ENCODE results near the gene C3orf38. TPM values are rescaled to one million over a fixed set of nuclear protein-coding genes. Genes with fewer than 3 reads are reported as not detected.

The C3orf38 gene
- total and polyA plus RNA-seq, 9 of the 15 experiments (the other 6 are each of a cell fraction or from before 2014, with no cell fraction given): 8.7 to 22.1 (median 16.2) TPM

DNA sequence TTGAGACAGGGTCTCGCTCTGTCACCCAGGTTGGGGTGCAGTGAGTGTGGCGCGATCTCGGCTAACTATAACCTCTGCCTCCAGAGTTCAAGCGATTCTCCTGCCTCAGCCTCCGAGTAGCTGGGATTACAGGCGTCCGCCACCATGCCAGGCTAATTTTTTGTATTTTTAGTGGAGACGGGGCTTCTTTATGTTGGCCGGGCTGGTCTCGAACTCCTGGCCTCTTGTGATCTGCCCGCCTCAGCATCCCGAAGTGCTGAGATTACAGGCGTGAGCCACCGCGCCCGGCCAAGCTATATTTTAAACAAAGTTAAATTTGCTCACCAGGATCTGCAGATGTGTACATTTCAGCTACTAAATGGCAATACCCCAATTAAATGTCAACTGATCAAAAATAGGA, 1.1 kb upstream of the C3orf38 start:
- ChIA-PET POLR2A (interaction anchor here (1.3 kb wide), 2 partner anchors 16 to 37 kb away, joined by 3 to 5 read pairs; no protein-coding TSS in a partner anchor), CTCF (ENCODE audit: low intra/inter-chr PET ratio) (no interaction called here)
- FAIRE-seq (no peak), DNase-seq (ENCODE audit: extremely low read depth in 1 of 4, low spot score in 3 of 4) (peak in 1 of 4 experiments; percentile 9), ATAC-seq (no peak)
- H3K9me3 ChIP-seq (replicated peaks; ENCODE audit: control insufficient read depth, insufficient read depth, low read depth, low read length): no peaks in the 10 kb centered on the region
- H3K9me1 ChIP-seq (ENCODE audit: control insufficient read depth, insufficient read depth, low read length): no peaks in the 10 kb centered on the region
- H3K9ac ChIP-seq (ENCODE audit: insufficient read depth in 1 of 2, low read depth in 2 of 2, low read length in 2 of 2): peak overlapping the region; percentile 91 to 96
- peaks cover 8% of the 10 kb centered on the region; the same call in 2 of the 3 replicates for H3K36me3 ChIP-seq (ENCODE audit: control insufficient read depth, insufficient read depth, low read length)
- peaks cover 5 to 8% of the 10 kb centered on the region in 2 experiments; a peak in 2 of 5 replicates for H3K4me1 ChIP-seq (replicated peaks in 1 of 2; ENCODE audit: control insufficient read depth in 2 of 2, insufficient read depth in 2 of 2, low read length in 2 of 2)
- peaks cover 74% of the 10 kb centered on the region for H3K79me2 ChIP-seq (ENCODE audit: control insufficient read depth, insufficient read depth, low read length)
- 2% methylated on average over 17 of the region's 17 CpGs for WGBS (ENCODE audit: insufficient coverage, low coverage, missing lambda C conversion rate)
- intact Hi-C loops (cut with micrococcal nuclease): loop anchor here (2.0 to 10.0 kb wide), 2 partner anchors 90 to 354 kb away; partner anchors contain the start of genes CGGBP1, HTR1F and ZNF654
- H3K4me2 ChIP-seq (ENCODE audit: insufficient read depth, low read length): peak overlapping the region; percentile 90
- H3K4me3 ChIP-seq: peak overlapping the region; percentile 93
- no peaks in the 10 kb centered on the region for H4K20me1 ChIP-seq (replicated peaks; ENCODE audit: control insufficient read depth, insufficient read depth, low read length)
- in situ Hi-C loops (cut with MboI): no loop called here
- peak overlapping the region; percentile 98 for H2AFZ ChIP-seq (ENCODE audit: low read depth, low read length)
- H3K27me3 ChIP-seq (ENCODE audit: control insufficient read depth in 2 of 2, insufficient read depth in 2 of 2, low read length in 2 of 2): no peaks in the 10 kb centered on the region
- no TSS peak for BruUV-seq (replicated peaks)
- H3K27ac ChIP-seq (ENCODE audit: extremely low read depth, low read depth, low read length): peak overlapping the region; percentile 99
- TF ChIP-seq ZNF282 (CRISPR knock-in tag; IDR thresholded peaks at IDR 0.05) (no peak), ETV6 (IDR thresholded peaks at IDR 0.05; ENCODE audit: borderline replicate concordance in 1 of 2, low read depth in 2 of 2, low read length in 1 of 2) (no peak), ETV6 (CRISPR knock-in tag; IDR thresholded peaks at IDR 0.05; ENCODE audit: borderline replicate concordance) (no peak), CC2D1A (IDR thresholded peaks at IDR 0.05) (no peak), CXXC5 (CRISPR knock-in tag; IDR thresholded peaks at IDR 0.05) (no peak), MYC (IDR thresholded peaks at IDR 0.05; ENCODE audit: low read depth, low read length) (no peak), MYC (CRISPR knock-in tag; IDR thresholded peaks at IDR 0.05; ENCODE audit: borderline replicate concordance, low read depth) (no peak), NR4A1 (CRISPR knock-in tag; IDR thresholded peaks at IDR 0.05) (no peak), NR4A1 (tag; IDR thresholded peaks at IDR 0.05) (no peak), STAT5B (CRISPR knock-in tag; IDR thresholded peaks at IDR 0.05) (no peak), SREBF2 (CRISPR knock-in tag; IDR thresholded peaks at IDR 0.05) (no peak), TFAM (CRISPR knock-in tag; conservative IDR thresholded peaks at IDR 0.05) (no peak), TCF7L2 (IDR thresholded peaks at IDR 0.05; ENCODE audit: low read depth, low read length) (no peak), ZNF184 (CRISPR knock-in tag; IDR thresholded peaks at IDR 0.05) (no peak), KDM2B (CRISPR knock-in tag; IDR thresholded peaks at IDR 0.05) (no peak), CBX2 (IDR thresholded peaks at IDR 0.05; ENCODE audit: insufficient read depth, low read length, poor library complexity, severe bottlenecking) (no peak)
- TF ChIP-seq, protein P1, sequence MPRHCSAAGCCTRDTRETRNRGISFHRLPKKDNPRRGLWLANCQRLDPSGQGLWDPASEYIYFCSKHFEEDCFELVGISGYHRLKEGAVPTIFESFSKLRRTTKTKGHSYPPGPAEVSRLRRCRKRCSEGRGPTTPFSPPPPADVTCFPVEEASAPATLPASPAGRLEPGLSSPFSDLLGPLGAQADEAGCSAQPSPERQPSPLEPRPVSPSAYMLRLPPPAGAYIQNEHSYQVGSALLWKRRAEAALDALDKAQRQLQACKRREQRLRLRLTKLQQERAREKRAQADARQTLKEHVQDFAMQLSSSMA (CRISPR knock-in tag; IDR thresholded peaks at IDR 0.05): no peak
- TF ChIP-seq, protein P2, sequence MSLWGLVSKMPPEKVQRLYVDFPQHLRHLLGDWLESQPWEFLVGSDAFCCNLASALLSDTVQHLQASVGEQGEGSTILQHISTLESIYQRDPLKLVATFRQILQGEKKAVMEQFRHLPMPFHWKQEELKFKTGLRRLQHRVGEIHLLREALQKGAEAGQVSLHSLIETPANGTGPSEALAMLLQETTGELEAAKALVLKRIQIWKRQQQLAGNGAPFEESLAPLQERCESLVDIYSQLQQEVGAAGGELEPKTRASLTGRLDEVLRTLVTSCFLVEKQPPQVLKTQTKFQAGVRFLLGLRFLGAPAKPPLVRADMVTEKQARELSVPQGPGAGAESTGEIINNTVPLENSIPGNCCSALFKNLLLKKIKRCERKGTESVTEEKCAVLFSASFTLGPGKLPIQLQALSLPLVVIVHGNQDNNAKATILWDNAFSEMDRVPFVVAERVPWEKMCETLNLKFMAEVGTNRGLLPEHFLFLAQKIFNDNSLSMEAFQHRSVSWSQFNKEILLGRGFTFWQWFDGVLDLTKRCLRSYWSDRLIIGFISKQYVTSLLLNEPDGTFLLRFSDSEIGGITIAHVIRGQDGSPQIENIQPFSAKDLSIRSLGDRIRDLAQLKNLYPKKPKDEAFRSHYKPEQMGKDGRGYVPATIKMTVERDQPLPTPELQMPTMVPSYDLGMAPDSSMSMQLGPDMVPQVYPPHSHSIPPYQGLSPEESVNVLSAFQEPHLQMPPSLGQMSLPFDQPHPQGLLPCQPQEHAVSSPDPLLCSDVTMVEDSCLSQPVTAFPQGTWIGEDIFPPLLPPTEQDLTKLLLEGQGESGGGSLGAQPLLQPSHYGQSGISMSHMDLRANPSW (CRISPR knock-in tag; IDR thresholded peaks at IDR 0.05): no peak
- TF ChIP-seq, protein P3, sequence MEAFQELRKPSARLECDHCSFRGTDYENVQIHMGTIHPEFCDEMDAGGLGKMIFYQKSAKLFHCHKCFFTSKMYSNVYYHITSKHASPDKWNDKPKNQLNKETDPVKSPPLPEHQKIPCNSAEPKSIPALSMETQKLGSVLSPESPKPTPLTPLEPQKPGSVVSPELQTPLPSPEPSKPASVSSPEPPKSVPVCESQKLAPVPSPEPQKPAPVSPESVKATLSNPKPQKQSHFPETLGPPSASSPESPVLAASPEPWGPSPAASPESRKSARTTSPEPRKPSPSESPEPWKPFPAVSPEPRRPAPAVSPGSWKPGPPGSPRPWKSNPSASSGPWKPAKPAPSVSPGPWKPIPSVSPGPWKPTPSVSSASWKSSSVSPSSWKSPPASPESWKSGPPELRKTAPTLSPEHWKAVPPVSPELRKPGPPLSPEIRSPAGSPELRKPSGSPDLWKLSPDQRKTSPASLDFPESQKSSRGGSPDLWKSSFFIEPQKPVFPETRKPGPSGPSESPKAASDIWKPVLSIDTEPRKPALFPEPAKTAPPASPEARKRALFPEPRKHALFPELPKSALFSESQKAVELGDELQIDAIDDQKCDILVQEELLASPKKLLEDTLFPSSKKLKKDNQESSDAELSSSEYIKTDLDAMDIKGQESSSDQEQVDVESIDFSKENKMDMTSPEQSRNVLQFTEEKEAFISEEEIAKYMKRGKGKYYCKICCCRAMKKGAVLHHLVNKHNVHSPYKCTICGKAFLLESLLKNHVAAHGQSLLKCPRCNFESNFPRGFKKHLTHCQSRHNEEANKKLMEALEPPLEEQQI (IDR thresholded peaks at IDR 0.05): no peak
